GM18498 (cell line): ENCODE data around the gene PRDM4.

Experiments used
- ATAC-seq: cut with Tn5 transposase; IDR thresholded peaks from one replicate; pipeline ENCODE4 v1.9.1; 2021; ENCODE audit warnings: mild to moderate bottlenecking, moderate library complexity; ENCODE audit not compliant: unreplicated experiment

The PRDM4 gene, protein sequence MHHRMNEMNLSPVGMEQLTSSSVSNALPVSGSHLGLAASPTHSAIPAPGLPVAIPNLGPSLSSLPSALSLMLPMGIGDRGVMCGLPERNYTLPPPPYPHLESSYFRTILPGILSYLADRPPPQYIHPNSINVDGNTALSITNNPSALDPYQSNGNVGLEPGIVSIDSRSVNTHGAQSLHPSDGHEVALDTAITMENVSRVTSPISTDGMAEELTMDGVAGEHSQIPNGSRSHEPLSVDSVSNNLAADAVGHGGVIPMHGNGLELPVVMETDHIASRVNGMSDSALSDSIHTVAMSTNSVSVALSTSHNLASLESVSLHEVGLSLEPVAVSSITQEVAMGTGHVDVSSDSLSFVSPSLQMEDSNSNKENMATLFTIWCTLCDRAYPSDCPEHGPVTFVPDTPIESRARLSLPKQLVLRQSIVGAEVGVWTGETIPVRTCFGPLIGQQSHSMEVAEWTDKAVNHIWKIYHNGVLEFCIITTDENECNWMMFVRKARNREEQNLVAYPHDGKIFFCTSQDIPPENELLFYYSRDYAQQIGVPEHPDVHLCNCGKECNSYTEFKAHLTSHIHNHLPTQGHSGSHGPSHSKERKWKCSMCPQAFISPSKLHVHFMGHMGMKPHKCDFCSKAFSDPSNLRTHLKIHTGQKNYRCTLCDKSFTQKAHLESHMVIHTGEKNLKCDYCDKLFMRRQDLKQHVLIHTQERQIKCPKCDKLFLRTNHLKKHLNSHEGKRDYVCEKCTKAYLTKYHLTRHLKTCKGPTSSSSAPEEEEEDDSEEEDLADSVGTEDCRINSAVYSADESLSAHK

DNA sequence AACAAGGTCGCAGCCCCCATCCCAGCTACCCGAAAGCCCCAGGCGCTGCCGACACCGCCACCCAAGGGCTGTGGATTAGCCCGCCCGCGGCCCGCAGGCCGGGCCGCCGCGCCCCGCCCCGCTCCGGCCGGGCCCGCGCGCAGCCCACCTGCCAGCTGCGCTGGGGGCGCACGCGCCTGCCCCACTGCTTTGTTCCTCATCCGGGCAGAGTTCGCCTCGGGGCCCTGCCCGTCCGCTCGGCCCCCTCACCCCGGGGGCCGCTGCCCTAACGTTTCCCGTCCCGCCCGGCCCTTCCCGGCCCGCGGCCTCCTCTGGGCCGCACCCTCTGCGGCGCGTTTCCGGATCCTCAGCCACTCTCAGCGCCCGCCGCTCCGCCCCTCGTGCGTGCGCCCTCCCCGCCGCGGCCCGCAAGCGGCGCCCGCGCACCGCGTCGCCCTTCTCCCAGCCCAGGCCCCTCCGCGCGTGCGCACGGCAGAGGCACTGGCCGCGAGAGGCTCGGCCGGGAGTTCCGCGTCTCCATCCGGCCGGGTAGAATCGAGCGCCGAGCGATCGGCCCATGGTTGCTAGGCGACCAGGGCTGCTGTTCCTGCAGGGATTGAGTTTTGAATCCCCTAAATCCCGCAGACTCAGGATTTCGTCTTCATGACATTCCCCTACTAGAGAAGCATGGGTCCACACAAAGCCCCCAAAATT, at the start of gene PRDM4:
Gene PRDM4 (minus strand): TSS at position 329 of the 693 bp plus-strand sequence. CDS start 622 bp downstream, outside the sequence.
- ATAC-seq: peak; percentile 97

DNA sequence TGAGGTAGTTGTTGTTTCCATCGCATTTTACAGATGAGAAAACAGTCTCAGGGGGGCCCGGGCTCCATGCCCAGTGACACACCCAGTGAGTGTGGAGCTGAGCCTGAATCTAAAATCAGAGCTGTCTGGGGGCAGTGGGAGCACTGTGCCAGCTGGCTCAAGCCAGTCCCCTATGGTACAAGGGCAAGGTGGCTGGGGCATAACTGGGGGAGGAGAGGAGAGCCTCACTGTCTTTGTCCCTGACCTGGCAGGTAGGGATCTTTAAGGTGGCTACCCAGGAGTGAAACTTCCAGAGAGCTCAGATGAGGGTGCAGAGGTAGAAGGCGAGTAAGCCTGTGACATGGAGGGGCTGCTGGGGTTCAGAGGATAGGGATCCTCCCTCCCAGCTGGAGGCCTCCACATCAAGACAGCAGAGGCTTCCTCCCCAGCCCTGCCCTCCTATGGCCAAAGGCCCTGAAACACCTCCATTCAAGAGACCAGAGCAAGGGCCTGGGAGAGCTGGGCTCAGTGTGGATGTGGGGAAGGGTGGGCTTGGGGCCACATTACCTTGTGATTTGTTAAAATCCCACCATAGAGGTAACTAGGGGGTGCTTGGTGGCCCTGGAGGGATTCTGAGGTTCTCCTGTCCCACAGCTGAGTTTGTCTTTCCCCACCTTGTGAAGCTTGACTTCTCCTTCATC, 46.7 kb upstream of the PRDM4 start:
- ATAC-seq: no peak

DNA sequence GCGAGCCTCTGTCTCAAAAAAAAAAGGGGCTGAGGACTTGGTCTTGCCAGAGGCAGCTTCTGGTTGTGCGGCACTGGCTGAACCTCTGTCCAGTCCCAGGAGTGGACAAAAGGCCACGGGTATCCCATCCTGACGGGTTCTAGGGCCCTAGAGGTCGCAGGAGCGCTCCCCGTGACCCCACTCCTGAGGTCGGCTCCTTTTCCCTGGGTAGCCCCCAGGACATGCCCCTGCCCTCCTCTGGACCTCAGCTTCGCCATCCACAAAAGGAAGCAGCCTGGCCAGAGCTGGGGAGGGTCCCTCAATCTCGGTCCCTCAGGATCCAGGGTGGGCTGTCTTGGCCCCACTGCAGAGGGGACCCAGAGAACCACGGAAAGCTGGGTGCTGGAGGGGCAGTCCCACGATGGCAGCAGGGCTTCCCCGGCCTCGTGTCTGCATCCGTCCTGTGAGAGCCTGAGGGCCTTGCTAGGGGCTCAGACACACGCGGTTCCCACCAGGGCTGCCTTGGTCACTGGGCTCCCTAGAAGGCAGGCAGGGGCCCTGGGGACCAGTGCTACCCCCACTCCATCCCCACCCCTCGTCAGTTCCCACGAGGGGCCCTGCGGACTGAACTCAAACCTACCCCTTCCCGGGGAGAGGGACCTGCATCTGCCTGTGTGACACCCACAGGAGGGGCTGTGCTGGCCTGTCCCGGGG, 44.7 kb upstream of the PRDM4 start:
- ATAC-seq: no peak

DNA sequence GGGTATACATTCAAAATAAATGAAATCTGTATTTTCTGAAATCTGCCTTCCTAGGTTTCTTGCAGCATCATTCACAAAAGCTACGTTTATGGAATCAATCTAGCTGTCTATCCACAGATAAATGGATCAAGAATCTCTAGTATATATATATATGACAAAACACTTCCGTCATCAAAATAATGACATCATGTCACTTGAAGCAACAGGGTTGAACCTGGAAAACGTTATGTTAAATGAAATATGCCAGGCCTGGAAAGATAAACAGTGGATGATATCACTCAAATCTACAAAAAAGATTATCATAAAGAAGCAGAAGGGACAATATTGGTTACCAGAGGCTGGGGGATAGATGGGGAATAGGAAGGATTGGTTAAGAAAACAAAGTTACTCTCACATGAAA, 42.2 kb upstream of the PRDM4 start:
- no peak for ATAC-seq

DNA sequence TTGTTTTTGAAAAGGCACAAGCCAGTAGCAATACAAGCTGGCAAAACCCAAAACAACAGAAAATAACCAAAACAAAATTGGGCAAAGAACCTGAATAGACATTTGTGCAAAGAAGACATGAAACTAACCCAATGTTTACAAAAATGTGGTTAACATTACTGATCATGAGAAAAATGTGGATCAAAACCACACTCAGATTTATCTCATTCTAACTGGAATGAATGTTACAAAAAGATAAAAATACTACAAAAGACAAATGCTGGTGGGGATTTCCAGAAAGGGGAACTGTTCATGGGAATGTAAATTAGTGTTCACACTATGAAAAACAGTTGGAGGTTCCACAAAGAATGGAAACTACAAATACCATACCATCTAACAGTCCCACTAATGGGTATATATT, 40.2 kb upstream of the PRDM4 start:
- no peak for ATAC-seq

DNA sequence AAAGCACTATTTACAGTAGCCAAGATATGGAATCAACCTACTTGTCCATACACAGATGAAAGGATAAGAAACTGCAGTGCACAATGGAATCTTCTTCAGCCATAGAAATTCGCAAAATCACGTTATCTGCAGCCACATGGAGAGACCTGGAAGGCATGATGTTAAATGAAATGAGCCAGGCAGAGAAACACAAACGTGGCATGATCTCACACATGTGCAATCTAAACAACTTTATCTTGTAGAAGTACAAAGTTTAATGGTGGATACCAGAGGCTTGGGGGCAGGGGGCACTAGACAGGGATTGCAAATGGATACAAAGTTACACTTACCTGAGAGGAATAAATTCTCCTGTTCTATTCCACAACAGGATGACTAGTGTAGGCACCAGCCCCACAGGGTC, 37.6 kb upstream of the PRDM4 start:
- no peak for ATAC-seq

DNA sequence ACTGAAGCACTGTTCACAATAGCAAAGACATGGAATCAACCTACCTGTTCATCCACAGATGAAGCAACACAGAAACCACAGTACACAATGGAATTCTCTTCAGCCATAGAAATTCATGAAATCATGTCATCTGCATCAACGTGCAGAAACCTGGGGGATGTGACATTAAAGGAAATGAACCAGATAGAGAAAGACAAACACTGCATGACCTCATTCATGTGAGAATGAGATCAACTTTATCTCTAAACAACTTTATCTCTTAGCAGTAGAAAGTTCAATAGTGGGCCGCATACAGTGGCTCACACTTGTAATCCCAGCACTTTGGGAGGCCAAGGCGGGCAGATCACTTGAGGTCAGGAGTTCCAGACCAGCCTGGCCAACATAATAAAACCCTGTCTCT, 33.5 kb upstream of the PRDM4 start:
- ATAC-seq: no peak

DNA sequence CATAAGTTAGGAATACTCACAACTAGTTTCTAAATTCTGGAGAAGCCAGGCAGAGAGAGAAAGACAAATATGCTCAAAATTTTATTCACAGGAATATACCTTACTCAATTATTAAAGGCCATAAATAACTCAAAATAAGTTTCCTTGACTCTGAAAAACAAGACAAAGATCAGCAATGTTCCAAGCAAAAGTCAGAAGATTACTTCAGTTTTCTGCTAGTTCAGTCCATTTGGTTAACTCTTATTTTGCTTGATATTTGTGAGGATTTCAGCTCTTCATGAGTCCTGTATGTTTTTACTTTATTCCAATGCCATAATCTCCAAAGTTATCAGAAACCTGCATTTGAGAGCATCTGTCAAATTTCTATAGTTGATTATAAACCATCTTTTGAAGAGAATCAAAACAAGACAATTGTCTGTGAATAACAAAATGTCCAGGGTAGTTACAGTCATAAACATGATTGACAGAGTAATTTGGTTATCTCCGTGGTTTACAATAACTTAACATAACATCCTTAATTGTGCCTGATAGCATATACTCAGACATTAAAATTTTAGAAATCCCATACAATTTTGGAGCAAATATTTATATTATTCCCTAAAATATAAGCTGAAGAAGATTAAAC, 30.6 kb upstream of the PRDM4 start:
- ATAC-seq: no peak

DNA sequence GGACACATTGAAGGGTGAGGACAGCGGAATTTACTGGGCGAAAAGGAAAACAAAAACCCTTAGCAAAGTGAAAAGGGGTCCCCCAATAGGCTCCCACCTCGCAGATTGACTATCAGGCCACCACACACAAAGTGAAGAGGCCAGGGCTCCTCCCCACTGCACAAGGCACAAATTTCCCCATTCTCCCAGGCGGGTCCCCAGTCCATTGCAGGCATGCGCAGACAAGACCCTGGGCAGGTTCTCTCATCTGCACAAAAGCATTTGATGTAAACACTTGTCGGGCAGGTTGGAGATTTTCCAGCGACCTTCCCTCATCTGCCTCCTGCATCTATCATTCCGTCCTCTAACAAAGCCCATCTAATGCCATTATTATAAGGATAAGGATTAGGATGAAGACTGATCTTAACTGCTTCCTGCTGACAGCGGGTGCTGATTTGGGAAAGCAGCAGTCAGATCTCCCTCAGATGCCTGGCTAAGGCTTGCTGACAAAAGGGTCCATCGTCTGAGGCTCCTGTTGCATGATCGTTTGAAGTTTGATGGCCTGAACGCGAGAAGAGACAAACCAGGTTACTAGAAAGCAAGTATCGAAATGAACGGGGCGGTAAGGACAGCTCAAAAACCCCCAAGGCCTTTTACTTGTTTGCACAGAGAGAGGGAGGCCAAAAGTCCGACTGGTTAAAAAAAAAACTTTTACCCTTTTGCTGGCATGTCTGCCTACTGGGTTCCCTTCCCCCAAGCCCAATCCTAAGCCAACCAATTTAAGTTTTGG, 27.9 kb upstream of the PRDM4 start:
- ATAC-seq: no peak

DNA sequence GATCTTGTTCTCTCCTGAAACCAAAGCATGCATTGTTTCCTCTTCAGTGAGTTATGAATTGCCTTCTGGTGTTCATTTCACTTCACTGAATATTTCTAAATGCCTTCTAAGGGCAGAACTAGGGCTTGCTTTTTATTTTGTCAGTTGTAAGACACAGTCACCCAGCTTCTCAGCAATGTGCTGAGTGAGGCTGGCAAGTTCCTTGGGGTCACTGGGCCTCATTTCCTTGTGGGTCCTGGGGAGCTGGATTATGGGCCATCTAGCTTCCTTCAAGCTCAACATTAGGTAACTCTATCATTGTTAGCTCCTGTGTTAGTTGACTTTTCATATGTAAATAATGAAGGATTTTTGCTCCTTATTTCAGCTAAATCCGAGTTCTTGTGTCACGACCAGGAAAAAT, 27.3 kb upstream of the PRDM4 start:
- ATAC-seq: no peak

DNA sequence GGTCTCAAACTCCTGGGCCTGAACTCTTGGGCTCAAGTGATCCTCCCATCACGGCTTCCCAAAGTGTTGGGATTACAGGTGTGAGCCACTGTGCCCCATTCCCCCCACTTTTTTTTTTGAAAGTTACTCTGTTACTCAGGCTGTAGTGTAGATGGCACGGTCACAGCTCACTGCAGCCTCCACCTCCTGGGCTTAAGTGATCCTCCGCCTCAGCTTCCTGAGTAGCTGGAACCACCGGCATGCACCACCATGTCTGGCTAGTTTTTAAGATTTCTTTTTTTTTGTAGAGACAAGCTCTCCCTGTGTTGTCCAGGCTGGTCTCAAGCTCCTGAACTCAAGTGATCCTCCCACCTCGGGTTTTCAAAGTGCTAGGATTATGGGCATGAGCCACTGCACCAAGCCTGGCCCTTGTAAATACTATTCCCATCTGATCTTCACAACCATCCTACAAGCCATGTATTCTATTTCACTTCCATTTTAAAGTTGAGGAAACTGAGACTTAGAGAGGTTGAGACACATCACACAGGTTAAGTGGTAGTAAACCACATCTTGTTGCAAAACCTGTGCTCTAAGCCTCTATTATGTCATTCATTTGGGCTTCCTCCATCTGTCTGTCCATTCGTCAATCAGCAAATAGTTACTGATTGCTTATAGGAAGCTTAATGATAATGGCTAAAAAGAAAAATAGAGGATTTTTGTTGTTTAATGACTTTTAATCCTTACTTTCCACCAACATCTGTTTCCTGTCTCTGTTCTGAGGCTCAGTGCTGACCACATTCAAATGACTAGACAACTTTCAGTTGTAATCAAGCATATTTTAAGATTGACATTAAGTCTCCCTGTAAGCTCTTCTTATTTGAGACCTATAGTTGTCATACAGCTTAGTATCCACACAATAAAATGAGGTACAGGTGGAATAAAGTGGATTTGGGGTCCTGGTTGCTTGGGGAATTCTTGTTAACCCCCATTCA, 22.8 kb upstream of the PRDM4 start:
- ATAC-seq: peak; percentile 68

DNA sequence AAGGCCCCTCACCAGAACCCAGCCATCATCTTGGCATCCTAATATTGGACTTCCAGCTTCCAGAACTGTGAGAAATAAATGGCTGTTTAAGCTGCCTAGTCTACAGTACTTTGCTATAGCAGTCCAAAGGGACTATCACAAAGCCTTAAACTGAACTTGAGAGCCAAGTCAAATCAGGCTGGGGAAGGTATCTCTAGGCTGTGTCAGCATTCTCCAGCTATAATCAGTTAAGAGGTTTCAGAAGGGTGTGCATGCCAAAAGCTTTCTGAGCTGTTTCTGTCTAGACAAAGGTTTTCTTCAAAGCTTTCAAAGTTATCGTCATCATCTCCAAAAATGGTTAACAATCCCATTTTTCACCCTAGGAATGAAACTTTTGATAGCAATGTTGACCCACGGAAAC, 21.1 kb upstream of the PRDM4 start:
- ATAC-seq: no peak

DNA sequence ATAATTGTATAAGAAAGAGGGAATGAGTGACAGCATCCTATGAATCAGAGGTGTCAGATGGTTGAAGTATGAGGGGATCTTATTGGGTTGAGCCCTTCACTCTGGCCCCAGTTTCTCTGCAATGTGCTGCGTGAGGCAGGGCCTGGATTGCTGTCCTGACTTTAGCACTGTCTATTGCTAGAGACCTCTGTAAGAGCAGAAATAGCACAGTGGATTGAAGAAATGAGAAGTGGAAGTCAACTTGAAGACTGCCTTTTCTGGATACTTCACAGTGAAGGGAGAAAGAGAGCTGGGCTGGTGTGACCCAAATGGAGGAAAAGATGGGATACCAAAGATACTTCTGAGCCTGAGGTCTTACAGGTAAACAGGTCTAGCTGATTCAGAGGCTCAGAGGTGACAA, 19.4 kb upstream of the PRDM4 start:
- no peak for ATAC-seq

DNA sequence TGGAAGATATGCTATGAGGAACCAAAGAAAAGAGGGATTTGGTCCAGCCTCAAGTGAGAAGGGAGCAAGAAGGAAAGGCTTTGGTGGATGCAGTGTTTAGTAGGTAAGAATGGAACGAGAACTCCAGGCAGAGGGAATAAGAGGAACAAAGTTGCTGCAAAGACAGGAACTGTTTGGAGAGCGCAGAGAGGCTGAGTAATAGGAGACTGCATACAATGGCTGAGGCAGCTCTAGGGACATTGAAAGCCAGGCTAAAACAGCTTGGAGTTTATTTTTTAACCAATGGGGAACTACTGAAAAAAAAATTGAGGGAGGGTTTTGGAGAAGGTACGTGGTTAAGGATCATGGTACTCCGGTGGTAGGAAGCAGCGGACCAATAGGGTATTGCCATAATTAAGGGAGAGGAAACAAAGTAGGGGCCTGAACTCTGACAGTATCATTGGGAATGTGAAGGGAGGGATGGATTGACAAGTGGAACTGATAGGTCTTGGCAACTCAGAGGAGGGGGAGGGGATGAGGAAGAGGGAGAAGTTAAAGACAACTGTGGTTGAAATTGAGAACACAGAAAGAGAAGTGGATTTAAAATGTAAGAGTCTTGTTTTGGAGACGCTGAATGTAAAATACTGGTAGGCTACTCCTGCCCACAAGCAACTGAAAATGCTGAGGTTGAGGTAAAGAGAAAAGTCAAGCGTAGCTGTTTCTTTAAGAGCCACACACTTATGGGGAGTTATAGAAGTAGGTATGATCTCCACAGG, 18.3 kb upstream of the PRDM4 start:
- ATAC-seq: peak; percentile 74

DNA sequence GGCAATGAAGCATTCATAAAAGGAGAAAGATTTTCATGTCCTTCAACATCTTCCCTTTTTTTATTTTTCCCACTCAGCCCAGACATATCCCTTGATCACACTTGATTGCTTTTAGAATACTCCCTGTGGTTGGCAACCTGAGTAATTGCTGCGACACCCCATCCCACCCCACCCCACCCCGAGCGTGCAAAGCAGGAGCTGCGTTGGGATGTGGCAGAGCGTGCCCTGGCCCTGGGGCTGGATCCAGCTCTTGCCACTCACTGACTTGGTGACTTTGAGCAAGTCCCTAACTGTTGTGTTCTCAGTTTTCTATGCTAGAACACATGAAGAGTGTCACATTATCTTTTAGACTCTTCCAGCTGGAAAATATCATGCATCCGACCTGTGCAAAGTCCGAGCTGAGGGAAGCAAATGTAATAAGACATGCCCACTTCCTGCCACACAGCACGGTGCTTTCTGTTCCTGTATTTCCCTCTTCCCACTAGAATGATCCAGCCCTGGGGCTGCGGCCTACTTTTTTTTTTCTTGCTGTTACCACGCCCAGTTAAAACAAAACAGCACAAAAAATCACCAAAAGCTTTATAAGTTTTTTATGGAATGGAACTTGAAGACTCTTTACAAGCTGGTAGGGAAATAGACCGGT, 17.6 kb upstream of the PRDM4 start:
- ATAC-seq: no peak

DNA sequence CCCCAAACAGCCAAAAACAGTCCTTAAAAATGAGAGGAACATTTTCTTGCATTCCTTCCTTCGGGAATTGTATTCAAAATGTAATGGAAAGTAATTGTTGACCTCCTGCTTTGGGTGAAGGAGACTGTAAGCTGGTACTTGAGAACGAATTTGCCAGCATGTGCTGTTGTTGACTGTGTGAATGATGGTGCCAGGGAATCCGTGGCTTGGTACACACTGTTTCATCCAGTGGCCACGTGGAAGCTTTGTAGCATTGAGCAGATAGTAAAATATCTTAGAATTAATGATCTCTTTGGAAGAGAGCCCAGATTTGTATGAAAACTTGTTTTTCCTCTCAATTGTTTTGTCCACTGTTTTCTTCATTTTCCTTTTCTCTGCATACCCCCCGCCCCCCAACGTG, 15.2 kb upstream of the PRDM4 start:
- ATAC-seq: no peak
